Glutamatergic neuron (in vitro differentiated cells): Measurements from ENCODE around the gene KRTAP10-1. TPM values are rescaled to one million over a fixed set of nuclear protein-coding genes. Genes with fewer than 3 reads are reported as not detected.

ENCODE experiments used
- DNase-seq: peaks from one replicate; pipeline ENCODE4 v3.0.0; 2022
- H3K27ac Mint-ChIP-seq: one replicate; pipeline ENCODE4 v1.8.0; 2020; ENCODE audit warnings: mild to moderate bottlenecking, mixed read lengths, inconsistent platforms; ENCODE audit not compliant: unreplicated experiment
- H3K27me3 Mint-ChIP-seq: one replicate; pipeline ENCODE4 v1.8.0; 2020; ENCODE audit warnings: mild to moderate bottlenecking, moderate library complexity, mixed read lengths, inconsistent platforms; ENCODE audit not compliant: unreplicated experiment
- H3K36me3 Mint-ChIP-seq: one replicate; pipeline ENCODE4 v1.8.0; 2020; ENCODE audit warnings: mild to moderate bottlenecking, mixed read lengths, inconsistent platforms; ENCODE audit not compliant: unreplicated experiment
- H3K4me1 Mint-ChIP-seq: one replicate; pipeline ENCODE4 v1.8.0; 2020; ENCODE audit warnings: mild to moderate bottlenecking, low read depth, mixed read lengths, inconsistent platforms; ENCODE audit not compliant: unreplicated experiment
- H3K4me3 Mint-ChIP-seq: one replicate; pipeline ENCODE4 v1.8.0; 2020; ENCODE audit warnings: mild to moderate bottlenecking, mixed read lengths, inconsistent platforms; ENCODE audit not compliant: unreplicated experiment
- H3K9me3 Mint-ChIP-seq: one replicate; pipeline ENCODE4 v1.8.0; 2020; ENCODE audit warnings: mild to moderate bottlenecking, moderate library complexity, mixed read lengths, inconsistent platforms; ENCODE audit not compliant: unreplicated experiment
- total RNA-seq: library from RNA; stranded (reverse); fragmentation: NEBNext Ultra II Directional; extraction: Animal tissue kit (Norgen Biotek cat#: 25700); gene quantifications from one replicate; pipeline ENCODE4 v1.2.1, GENCODE V29; 2021; ENCODE audit not compliant: unreplicated experiment
- TF ChIP-seq, protein P1 (sequence below): fragments of 200-600 bp; sonication (generic); IDR thresholded peaks from one replicate; pipeline ENCODE4 v1.5.0; 2021; ENCODE audit not compliant: partially characterized antibody, unreplicated experiment

The KRTAP10-1 gene
- total RNA-seq, 1 donor from 2014 or later = not detected

DNA sequence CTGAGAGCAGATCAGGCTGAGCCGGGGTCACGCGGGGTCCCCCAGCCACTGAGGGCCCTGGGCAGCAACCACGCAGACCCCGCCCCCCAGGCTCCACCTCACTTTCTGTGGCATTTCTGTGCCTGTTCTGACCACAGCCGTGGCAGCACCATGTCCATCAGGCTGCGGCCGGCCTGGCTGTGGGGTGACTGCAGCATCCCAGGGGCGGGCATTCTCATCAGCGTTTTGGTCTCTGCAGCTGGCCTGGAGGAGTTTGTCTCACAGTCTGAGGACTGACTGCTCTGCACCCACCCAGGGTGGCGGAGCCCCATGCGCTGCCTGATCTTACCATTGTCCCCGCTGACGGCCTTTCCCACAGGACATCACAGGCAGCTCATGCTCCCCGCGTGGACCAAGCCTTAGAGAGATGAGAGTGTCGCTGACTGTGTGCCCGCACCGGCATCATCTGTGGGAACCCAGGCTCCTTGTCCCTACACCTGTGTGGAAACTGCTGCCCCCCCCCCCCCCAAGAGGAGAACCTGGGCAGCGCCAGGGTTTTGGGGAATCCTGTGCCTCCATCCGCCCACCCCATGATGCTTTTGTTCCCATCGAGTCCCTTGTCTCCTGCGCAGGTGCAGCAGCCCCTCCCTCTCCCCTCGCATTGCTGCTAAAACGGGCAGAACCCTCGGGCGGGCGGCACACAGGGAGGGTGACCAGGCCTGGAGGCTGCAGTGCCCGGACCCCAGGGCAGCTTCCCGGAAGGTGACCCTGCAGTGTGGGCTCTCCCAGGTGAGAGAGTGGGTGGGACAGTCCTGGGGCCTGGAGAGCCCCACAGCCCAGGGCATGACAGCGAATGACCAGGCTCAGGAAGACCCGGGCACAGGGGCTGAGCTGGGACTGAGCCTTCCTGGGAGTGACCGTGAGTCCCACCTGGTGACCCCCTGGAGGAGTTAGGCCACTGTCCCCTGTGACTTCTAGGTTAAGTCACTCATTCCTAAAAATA, 1.8 kb downstream of the KRTAP10-1 start:
- no peak overlapping the region for H3K27ac Mint-ChIP-seq
- DNase-seq = no peak

DNA sequence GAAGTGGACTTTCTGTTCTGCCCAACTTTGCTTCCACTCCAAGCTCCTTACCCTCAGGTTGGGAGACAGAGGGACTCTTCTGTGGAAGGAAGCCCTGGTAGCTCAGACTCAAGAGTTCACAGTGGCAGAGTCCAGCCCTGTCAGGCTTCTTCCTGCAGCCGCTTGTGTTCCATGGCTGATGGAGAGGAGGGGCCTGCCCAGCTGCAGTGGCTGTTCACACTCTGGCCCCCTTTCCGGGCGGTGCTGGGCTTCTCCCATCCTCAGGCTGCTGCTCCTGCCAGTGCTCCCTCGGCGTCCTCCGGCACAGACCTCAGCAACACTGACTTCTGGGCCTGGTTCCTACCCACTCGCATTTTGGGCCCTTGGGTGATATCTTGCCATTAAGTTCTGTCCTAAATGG, 4.0 kb downstream of the KRTAP10-1 start:
- TF ChIP-seq, protein P1, sequence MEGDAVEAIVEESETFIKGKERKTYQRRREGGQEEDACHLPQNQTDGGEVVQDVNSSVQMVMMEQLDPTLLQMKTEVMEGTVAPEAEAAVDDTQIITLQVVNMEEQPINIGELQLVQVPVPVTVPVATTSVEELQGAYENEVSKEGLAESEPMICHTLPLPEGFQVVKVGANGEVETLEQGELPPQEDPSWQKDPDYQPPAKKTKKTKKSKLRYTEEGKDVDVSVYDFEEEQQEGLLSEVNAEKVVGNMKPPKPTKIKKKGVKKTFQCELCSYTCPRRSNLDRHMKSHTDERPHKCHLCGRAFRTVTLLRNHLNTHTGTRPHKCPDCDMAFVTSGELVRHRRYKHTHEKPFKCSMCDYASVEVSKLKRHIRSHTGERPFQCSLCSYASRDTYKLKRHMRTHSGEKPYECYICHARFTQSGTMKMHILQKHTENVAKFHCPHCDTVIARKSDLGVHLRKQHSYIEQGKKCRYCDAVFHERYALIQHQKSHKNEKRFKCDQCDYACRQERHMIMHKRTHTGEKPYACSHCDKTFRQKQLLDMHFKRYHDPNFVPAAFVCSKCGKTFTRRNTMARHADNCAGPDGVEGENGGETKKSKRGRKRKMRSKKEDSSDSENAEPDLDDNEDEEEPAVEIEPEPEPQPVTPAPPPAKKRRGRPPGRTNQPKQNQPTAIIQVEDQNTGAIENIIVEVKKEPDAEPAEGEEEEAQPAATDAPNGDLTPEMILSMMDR = no peak
- Mint-ChIP-seq H3K36me3 (peaks cover 2% of the 10 kb centered on the region), H3K27ac (no peak overlapping the region), H3K4me3 (no peak overlapping the region), H3K9me3 (peaks cover 8% of the 10 kb centered on the region), H3K4me1 (peaks cover 3% of the 10 kb centered on the region), H3K27me3 (no peaks in the 10 kb centered on the region)
- DNase-seq = no peak

More for the DNA sequence above, 1.8 kb downstream of the KRTAP10-1 start:
- no peaks in the 10 kb centered on the region for H3K27me3 Mint-ChIP-seq
- TF ChIP-seq, protein P1 = no peak
- H3K36me3 Mint-ChIP-seq = peaks cover 5% of the 10 kb centered on the region
- no peaks in the 10 kb centered on the region for H3K4me1 Mint-ChIP-seq
- peaks cover 9% of the 10 kb centered on the region for H3K9me3 Mint-ChIP-seq
- H3K4me3 Mint-ChIP-seq = no peak overlapping the region

DNA sequence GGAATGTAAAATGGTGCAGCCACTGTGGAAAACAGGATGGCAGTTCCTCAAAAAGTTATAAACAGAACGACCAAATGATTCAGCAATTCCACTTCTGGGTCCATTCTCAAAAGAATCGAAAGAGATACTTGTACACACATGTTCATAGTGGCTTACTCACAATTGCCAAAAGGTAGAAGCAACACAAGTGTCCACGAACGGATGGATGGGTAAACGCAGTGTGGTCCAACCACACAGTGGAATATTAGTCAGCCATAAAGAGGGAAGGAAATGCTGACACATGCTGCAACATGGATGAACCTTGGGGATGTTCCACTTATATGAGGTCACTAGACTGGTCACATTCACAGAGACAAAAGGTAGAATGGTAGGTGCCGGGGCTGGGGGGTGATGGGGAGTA, 5.3 kb downstream of the KRTAP10-1 start:
- H3K4me3 Mint-ChIP-seq = no peak overlapping the region
- TF ChIP-seq, protein P1 = no peak
- peaks cover 6% of the 10 kb centered on the region for H3K36me3 Mint-ChIP-seq
- peaks cover 4% of the 10 kb centered on the region for H3K27me3 Mint-ChIP-seq
- peaks cover 8% of the 10 kb centered on the region for H3K4me1 Mint-ChIP-seq
- H3K9me3 Mint-ChIP-seq = peaks cover 10% of the 10 kb centered on the region
- no peak overlapping the region for H3K27ac Mint-ChIP-seq
- no peak for DNase-seq

DNA sequence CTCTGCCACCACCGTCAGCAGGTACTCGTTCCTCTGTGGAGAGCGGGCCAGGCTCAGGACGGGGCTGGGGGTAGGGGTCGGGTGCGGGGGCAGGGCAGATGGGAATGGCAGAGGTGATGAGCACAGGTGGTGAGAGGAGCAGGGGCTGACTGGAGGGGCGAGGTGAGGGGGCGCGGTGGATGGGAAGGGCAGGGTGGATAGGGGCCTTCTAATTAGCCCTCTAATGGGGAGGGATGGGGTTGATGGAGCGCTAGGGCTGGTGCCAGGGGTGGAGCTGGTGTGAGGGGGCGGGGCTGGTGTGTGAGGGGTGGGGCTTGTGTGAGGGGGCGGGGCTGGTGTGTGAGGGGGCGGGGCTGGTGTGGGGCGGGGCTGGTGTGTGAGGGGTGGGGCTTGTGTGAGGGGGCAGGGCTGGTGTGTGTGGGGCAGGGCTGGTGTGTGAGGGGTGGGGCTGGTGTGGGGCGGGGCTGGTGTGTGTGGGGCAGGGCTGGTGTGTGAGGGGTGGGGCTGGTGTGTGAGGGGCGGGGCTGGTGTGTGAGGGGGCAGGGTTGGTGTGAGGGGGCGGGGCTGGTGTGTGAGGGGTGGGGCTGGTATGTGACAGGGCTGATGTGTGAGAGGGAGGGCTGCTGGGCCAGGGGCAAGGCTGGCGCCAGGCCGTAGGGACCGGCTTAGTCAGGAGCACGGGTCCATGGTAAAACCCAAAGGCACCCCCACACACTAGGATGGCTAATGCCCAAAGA, 5.9 kb downstream of the KRTAP10-1 start:
- peaks cover 10% of the 10 kb centered on the region for H3K9me3 Mint-ChIP-seq
- H3K36me3 Mint-ChIP-seq = peaks cover 6% of the 10 kb centered on the region
- H3K27ac Mint-ChIP-seq = no peak overlapping the region
- no peak overlapping the region for H3K4me3 Mint-ChIP-seq
- DNase-seq = no peak
- peaks cover 4% of the 10 kb centered on the region for H3K27me3 Mint-ChIP-seq
- peaks cover 8% of the 10 kb centered on the region for H3K4me1 Mint-ChIP-seq
- TF ChIP-seq, protein P1 = no peak
